Measurements from ENCODE around the gene ZNF385D.

- TF ChIP-seq USF2 (IDR thresholded peaks at IDR 0.05; ENCODE audit: borderline replicate concordance, low read depth, low read length) (no peak), CTCF (IDR thresholded peaks at IDR 0.05) (no peak), TAF1 (IDR thresholded peaks at IDR 0.05; ENCODE audit: borderline replicate concordance, low read depth, low read length) (no peak), GABPA (IDR thresholded peaks at IDR 0.05; ENCODE audit: low read depth) (no peak), ZBTB33 (IDR thresholded peaks at IDR 0.05; ENCODE audit: borderline replicate concordance, low read depth) (no peak)
Measured at GRCh38 chr3:21682206-21682605, 68.8 kb downstream of the ZNF385D start.

Data from SK-N-SH (cell line).